Choroid plexus epithelial cell (primary cell): Measurements from ENCODE around the gene ANKRD45.
"Not testable (repeated sequence)": the region's sequence is repeated elsewhere in the genome, so short reads cannot be mapped to it uniquely, and the experiment has no call there.

ENCODE experiments used
- DNase-seq: peaks from one replicate; pipeline ENCODE4 v3.0.0-alpha.2; 2010; ENCODE audit warnings: low read depth
- H3K4me3 ChIP-seq: 2 replicates; pipeline ENCODE4 v1.5.1; 2011; ENCODE audit warnings: low read depth, mild to moderate bottlenecking, control low read depth, low read length, moderate library complexity
- TF ChIP-seq, protein P1 (sequence below): conservative IDR thresholded peaks from 2 replicates; pipeline ENCODE4 v1.5.1; 2011; ENCODE audit warnings: low read depth, mild to moderate bottlenecking, control low read depth, inconsistent platforms, low read length, moderate library complexity

ANKRD45 gene

DNA sequence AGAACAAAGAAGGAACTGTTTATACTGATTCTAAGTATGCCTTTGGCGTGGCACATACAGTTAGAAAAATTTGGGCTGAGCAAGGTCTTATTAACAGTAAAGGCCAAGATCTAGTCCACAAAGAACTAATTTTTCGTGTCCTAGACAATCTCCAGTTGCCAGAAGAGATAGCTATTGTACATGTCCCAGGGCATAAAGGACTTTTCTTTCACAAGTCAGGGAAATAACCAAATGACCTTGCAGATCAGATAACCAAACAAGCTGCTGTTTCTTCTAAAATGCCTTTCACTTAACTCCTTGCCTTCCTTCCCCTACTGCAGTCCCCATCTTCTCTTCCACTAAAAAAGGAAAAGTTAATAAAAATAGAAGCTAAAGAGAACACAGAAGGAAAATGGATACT, 30.5 kb downstream of the ANKRD45 start:
- no peak overlapping the region for H3K4me3 ChIP-seq
- DNase-seq: no peak
- TF ChIP-seq, protein P1, sequence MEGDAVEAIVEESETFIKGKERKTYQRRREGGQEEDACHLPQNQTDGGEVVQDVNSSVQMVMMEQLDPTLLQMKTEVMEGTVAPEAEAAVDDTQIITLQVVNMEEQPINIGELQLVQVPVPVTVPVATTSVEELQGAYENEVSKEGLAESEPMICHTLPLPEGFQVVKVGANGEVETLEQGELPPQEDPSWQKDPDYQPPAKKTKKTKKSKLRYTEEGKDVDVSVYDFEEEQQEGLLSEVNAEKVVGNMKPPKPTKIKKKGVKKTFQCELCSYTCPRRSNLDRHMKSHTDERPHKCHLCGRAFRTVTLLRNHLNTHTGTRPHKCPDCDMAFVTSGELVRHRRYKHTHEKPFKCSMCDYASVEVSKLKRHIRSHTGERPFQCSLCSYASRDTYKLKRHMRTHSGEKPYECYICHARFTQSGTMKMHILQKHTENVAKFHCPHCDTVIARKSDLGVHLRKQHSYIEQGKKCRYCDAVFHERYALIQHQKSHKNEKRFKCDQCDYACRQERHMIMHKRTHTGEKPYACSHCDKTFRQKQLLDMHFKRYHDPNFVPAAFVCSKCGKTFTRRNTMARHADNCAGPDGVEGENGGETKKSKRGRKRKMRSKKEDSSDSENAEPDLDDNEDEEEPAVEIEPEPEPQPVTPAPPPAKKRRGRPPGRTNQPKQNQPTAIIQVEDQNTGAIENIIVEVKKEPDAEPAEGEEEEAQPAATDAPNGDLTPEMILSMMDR: no peak

DNA sequence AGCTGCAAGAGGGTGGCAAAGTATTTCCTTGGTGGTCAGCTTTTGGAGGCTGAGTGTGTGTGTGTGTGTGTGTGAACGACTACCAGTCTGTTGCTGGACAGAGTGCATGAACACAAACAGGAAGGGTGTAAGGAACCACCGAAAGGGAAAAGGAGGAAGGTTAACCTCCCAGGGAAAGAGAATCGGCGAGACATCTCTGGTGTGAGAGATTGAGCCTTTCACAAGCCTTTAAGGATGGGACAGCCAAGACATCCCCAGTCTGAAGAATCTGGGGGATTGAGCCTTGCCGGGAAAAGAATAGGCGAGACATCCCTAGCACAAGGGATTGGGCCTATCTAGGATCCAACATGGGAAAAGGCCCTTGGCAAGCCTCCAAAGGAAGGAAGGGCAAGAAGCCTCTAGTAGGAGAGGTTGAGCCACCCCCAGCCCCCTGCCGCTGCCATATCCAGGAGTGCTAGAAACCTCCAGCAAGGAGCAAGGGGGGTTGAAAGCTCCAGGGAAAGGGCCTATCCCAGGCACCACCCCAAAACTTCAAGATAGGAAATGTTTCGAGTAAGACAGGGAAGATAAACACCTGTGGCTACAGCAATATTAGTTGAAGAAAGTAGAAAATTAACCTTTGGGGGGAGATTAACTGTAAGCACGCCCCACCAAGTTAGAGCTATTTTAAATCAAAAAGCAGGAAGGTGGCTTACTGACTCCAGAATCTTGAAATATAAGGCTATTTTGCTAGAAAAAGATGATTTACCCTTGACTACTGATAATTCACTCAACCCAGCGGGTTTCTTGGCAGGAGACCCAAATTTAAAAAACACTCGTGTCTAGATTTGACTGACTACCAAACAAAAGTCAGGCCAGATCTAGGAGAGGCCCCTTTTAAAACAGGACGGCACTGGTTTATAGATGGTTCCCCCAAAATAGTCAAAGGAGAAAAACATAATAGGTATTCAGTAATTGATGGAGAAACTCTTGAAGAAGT, 31.3 kb downstream of the ANKRD45 start:
- no peak overlapping the region for H3K4me3 ChIP-seq
- TF ChIP-seq, protein P1: no peak
- DNase-seq: no peak

DNA sequence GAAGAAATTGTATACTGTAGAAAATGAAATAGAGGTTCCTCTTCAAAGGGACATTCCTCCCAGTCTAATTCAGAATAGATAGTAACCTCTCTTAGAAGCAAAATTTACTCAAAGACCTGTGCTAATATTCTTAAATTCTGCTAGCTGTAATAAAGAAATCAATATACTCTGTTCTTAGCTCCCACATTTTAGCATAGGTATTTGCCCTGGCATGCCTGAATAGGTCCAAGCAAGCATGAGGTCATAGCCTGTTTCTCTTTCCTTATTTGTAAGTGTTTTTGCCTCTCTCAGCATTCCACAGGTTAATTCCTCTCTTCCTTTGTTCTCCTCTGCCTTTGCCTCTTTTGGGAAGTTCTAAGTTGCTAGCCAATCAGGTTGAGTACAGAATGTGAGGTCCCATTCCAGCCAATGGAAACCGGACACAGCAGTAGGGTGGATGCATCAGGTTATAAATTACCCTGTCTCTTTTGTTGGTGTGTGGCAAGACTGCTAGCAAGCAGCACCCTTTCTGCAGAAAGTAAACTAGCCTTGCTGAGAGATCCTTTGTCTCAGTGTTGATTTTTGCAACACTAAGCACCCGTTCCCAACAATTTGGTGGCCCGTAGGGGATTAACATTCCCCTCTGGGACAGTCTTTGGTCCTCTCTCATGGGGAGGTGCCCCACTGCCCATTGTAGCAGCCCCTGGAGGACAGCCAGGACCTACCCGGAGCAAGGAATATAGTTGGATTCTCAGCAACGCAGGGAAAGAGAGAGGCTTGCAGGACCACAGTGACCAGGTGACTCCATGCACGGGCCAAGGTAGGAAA, 32.2 kb downstream of the ANKRD45 start:
- not testable (repeated sequence) for H3K4me3 ChIP-seq, DNase-seq

DNA sequence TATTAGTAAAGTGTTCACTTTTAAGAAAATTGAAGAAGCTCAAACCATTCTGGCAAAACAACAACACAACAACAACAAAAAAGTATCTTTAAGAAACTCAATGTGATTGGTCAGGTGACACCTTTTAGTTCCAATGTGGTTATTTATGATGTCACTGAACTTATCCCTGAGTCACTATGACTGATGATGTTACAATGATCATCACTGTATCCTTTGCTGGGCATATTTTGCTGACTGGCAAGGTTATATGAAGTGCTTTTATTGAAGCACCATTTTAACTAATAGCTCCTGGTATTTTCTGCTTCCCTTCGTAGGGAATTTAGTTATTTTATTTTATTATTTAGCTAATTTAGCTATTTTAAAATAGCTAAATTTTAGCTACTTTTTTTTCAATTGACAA, 34.5 kb downstream of the ANKRD45 start, which contains the start of gene TEX50:
Gene TEX50, plus strand, starts transcription at position 223 of the 400 bp plus-strand sequence. CDS start 184 bp downstream, outside the sequence.
- TF ChIP-seq, protein P1: no peak
- H3K4me3 ChIP-seq: no peak within 1 kb of the TSS
- no peak for DNase-seq

DNA sequence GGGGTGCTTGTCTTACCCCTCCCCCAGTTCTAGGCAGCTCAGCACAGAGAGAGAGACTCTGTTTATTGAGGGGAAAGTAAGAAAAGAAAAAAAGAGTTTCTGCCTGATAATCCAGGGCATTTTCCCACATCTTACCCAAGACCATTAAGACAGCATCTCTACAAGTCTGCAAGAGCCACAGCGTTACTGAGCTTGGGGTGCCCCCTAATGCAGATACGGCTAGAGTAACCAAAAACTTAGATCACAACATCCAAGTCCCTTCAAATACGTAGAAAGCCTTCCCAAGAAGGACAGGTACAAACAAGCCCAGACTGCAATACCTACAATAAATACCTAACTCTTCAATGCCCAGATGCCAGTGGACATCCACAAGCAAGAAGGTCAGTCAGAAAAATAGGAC, 40.8 kb downstream of the ANKRD45 start:
- TF ChIP-seq, protein P1: no peak
- DNase-seq: peak; percentile 21
- H3K4me3 ChIP-seq: no peak overlapping the region

DNA sequence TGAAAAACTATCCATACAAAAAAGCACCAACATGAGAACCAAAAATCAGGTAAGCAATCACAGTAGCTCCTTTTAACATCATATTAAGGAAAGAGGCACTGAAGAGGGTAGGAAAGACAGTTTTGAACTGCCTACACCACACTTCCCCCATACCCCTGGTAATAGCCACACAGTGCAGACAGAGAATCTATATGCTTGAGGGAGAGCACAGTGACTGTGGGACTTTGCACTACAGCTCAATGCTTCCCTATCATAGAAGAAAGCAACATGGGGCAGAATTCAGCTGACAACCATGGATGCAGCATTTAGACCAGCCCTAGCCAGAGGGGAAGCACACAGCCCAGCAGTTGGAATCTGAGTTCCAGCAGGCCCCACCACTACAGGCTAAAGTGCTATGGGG, 42.4 kb downstream of the ANKRD45 start:
- H3K4me3 ChIP-seq: no peak overlapping the region
- TF ChIP-seq, protein P1: no peak
- DNase-seq: no peak

DNA sequence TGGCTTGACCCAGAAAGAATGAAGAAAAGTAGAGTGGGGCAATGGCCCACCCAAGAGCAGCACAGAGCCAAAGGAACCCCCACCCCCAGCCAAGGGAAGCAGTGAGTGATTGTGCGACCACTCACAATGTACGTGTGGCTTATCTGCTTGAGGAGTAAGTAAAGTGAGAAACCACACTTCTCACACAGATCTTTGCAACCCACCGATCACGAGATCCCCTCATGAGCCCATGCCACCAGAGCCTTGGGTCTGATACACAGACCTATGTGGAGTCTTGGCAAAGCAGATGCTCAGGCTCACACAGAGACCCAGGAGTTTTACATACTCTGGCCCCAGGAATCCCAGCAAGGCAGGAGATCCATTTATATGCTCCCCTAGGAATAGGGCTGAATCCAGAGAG, 52.8 kb downstream of the ANKRD45 start:
- no peak overlapping the region for H3K4me3 ChIP-seq
- no peak for DNase-seq
- TF ChIP-seq, protein P1: no peak

DNA sequence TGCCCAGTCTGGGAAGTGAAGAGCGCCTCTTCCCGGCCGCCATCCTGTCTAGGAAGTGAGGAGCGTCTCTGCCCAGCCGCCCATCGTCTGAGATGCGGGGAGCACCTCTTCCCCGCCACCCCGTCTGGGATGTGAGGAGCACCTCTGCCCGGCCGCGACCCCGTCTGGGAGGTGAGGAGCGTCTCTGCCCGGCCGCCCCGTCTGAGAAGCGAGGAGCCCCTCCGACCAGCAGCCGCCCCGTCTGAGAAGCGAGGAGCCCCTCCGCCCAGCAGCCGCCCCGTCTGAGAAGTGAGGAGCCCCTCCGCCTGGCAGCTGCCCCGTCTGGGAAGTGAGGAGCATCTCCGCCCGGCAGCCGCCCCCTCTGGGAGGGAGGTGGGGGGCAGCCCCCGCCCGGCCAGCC, 56.6 kb downstream of the ANKRD45 start:
- H3K4me3 ChIP-seq, DNase-seq: not testable (repeated sequence)
